Tibial artery (tissue), 4 donors: ENCODE results near the gene BAIAP3.

ENCODE experiments used
- DNase-seq, 2 donors: peaks; one replicate each; pipeline ENCODE4 v3.0.0-alpha.2; 2019
- H3K27ac ChIP-seq, 2 donors: fragments of 200-600 bp; sonication (generic) in 1 of 2; 1 replicate in 1 of 2; 2 replicates in 1 of 2; pipeline ENCODE4 v1.5.1; 2018 to 2019; ENCODE audit warnings: mild to moderate bottlenecking in 1 of 2
- H3K27me3 ChIP-seq, 2 donors: fragments of 200-600 bp; sonication (generic) in 1 of 2; one replicate each; pipeline versions ENCODE4 v1.5.1 to v1.6.0; 2016 to 2019
- H3K36me3 ChIP-seq, 3 donors: fragments of 200-600 bp; sonication (generic) in 2 of 3; one replicate each; pipeline ENCODE4 v1.5.1; 2016 to 2019; ENCODE audit warnings: mild to moderate bottlenecking in 2 of 3
- H3K4me1 ChIP-seq, 4 donors: fragments of 200-600 bp; sonication (generic) in 2 of 4; 1 replicate in 3 of 4; 2 replicates in 1 of 4; pipeline ENCODE4 v1.5.1; 2016 to 2019
- H3K4me3 ChIP-seq, 2 donors: fragments of 200-600 bp; sonication (generic) in 1 of 2; 1 replicate in 1 of 2; 2 replicates in 1 of 2; pipeline ENCODE4 v1.5.1; 2018 to 2019; ENCODE audit warnings: mild to moderate bottlenecking in 2 of 2
- H3K9me3 ChIP-seq, 3 donors: fragments of 200-600 bp; sonication (generic) in 1 of 3; one replicate each; pipeline ENCODE4 v1.5.1; 2016 to 2019
- CTCF ChIP-seq, 2 experiments: fragments of 200-600 bp in 1 of 2; fragments of 450-650 bp in 1 of 2; IDR thresholded peaks; one replicate each; pipeline ENCODE4 v1.5.1; 2017 to 2019; ENCODE audit warnings: antibody characterized with exemption in 2 of 2, mild to moderate bottlenecking in 1 of 2, moderate library complexity in 1 of 2
- intact Hi-C: fragments of 100-400 bp; cut with DNase I; formaldehyde crosslinking; loops from one replicate; pipeline ENCODE4 v1.15.0; 2023; ENCODE audit warnings: low total_unique reads

The BAIAP3 gene

DNA sequence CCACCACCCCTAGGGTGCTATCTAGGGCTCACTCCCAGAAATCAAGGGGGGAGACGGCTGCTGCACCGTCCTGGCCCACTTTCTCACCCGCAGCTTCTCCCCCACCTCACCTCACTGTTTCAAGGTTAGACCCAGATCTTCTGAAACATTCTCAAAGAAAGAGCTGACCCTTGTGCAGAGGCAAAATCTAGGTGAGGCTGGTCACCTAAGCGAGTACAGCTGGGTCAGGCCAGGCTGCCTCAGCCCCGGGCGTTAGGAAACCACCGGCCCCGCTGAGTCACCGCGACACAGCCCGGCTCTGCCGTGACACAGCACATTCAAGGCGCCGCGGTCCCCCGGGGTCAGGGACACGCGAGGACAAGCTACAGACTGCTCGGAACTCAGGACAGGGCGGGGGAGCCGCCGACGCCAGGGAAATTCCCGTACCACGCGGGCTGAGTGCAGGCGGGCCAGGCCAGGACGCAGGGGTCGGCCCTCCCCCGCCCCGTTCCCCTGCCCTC lies 45.4 kb downstream of the BAIAP3 start:
- Histone ChIP-seq H3K27me3 (no peaks in the 10 kb centered on the region), H3K27ac (peak overlapping the region; percentile 76 to 90), H3K4me1 (peaks cover 8 to 28% (median 21%) of the 10 kb centered on the region in 4 donors), H3K9me3 (no peaks in the 10 kb centered on the region), H3K36me3 (peaks cover 22 to 64% (median 49%) of the 10 kb centered on the region in 3 donors), H3K4me3 (peak overlapping the region; percentile 53 to 57)
- DNase-seq: peak; percentile 82 to 96
- intact Hi-C loops: no loop called here
- no peak for TF ChIP-seq CTCF (IDR thresholded peaks at IDR 0.05)

GRCh38 chr16:1379304-1380076 lies 46.0 kb downstream of the BAIAP3 start:
- intact Hi-C loops: no loop called here
- H3K9me3 ChIP-seq: no peaks in the 10 kb centered on the region
- H3K4me3 ChIP-seq: peak overlapping the region; percentile 53 to 57
- TF ChIP-seq CTCF (IDR thresholded peaks at IDR 0.05): no peak
- peaks cover 26 to 65% (median 54%) of the 10 kb centered on the region in 3 donors for H3K36me3 ChIP-seq
- H3K4me1 ChIP-seq: peaks cover 8 to 28% (median 21%) of the 10 kb centered on the region in 4 donors
- no peaks in the 10 kb centered on the region for H3K27me3 ChIP-seq
- peak overlapping the region; percentile 76 to 90 for H3K27ac ChIP-seq
- DNase-seq: peak; percentile 26 to 77

GRCh38 chr16:1380195-1380594 lies 46.8 kb downstream of the BAIAP3 start:
- Histone ChIP-seq H3K9me3 (no peaks in the 10 kb centered on the region), H3K4me3 (no peak overlapping the region), H3K4me1 (peaks cover 8 to 28% (median 21%) of the 10 kb centered on the region in 4 donors), H3K27me3 (no peaks in the 10 kb centered on the region), H3K36me3 (peaks cover 33 to 65% (median 53%) of the 10 kb centered on the region in 3 donors), H3K27ac (peak overlapping the region in 1 of 2 donors; percentile 90)
- no peak for TF ChIP-seq CTCF (IDR thresholded peaks at IDR 0.05)
- intact Hi-C loops: no loop called here
- DNase-seq: no peak

- TF ChIP-seq CTCF (IDR thresholded peaks at IDR 0.05): no peak
- Histone ChIP-seq H3K4me1 (peaks cover 8 to 28% (median 21%) of the 10 kb centered on the region in 4 donors), H3K4me3 (no peak overlapping the region), H3K9me3 (no peaks in the 10 kb centered on the region), H3K27ac (no peak overlapping the region), H3K36me3 (peaks cover 33 to 65% (median 46%) of the 10 kb centered on the region in 3 donors), H3K27me3 (no peaks in the 10 kb centered on the region)
- intact Hi-C loops: loop anchor here (2.0 kb wide), 1 partner anchor 25 kb away; no protein-coding TSS in a partner anchor
- no peak for DNase-seq
Measured at GRCh38 chr16:1381612-1382406, 48.4 kb downstream of the BAIAP3 start.

- Histone ChIP-seq H3K4me3 (no peak overlapping the region), H3K36me3 (peaks cover 37 to 80% (median 53%) of the 10 kb centered on the region in 3 donors), H3K9me3 (no peaks in the 10 kb centered on the region), H3K27me3 (no peaks in the 10 kb centered on the region), H3K27ac (no peak overlapping the region), H3K4me1 (peaks cover 7 to 17% (median 12%) of the 10 kb centered on the region in 4 donors)
- intact Hi-C loops: loop anchor here (2.0 kb wide), 1 partner anchor 23 kb away; no protein-coding TSS in a partner anchor
- TF ChIP-seq CTCF (IDR thresholded peaks at IDR 0.05): no peak
- no peak for DNase-seq
Measured at GRCh38 chr16:1383556-1383955, 50.1 kb downstream of the BAIAP3 start.
